GM20431 (cell line): Measurements from ENCODE around the gene CHP2.

Experiments
- in situ Hi-C: fragments of 300-500 bp; cut with MseI, MboI; formaldehyde crosslinking; loops from one replicate; pipeline ENCODE4 v1.15.0; 2020; ENCODE audit warnings: low sequenced_read_pairs; ENCODE audit not compliant: unreplicated experiment

The CHP2 gene

DNA sequence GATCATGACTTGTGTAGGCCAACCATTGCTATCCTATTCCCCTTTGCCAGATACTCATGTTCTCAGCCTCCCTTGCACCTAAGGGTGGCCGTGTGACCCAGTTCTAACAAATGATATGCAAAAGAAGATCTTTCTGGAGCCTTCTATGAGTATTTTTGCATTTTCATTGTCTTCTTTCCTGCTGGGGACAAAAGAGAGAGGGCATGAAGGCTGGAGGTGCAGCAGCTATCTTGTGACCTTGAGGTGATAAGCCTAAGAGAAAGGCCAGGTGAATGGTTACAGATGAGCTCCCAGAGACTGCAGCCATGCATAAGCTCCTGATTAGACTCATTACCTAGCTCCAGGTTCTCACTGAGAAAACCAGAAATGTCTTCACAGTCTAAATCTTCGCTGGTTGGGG, 42.1 kb downstream of the CHP2 start:
- in situ Hi-C loops = loop anchor here (25.0 kb wide), 1 partner anchor 465 kb away; the partner anchor contains the start of gene CACNG3

DNA sequence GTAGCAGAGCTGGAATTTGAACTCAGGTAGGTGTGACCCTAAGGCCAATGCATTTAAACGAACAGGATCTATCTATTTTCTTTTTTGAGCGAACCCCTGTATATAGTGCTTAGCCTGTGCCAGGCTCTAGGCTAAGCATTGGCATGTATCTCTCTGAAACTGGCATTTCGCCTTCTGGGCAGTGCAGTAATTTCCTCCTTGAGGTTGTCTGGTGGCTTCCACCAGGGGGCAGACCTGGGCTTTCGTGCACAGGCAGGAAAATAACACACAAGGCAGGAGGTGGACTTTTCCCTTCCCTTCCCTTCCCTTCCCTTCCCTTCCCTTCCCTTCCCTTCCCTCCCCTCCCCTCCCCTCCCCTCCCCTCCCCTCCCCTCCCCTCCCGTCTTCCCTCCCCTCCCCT, 46.6 kb downstream of the CHP2 start:
- in situ Hi-C loops = loop anchor here (10.0 to 25.0 kb wide), 2 partner anchors 213 to 711 kb away; no protein-coding TSS in a partner anchor

DNA sequence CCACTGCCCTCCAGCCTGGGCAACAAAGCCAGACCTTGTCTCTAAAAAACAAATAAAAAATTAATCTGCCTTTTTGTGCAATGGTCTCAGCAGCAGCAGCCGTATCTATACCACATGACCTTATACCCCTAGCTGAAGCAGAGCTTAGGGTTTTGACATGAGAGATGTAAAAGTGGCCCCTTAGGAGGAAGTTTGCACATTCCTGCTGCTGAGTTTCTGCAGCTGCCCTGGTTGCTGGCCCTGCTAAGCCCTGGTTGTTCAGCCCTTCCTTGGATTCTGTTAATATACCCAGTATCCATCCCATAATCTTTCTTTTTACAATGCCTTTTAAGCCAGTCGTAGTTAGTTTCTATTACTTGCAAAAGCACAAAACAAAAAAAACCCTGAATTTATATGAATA, 48.0 kb downstream of the CHP2 start:
- in situ Hi-C loops = loop anchor here (10.0 to 25.0 kb wide), 2 partner anchors 212 to 710 kb away; no protein-coding TSS in a partner anchor

DNA sequence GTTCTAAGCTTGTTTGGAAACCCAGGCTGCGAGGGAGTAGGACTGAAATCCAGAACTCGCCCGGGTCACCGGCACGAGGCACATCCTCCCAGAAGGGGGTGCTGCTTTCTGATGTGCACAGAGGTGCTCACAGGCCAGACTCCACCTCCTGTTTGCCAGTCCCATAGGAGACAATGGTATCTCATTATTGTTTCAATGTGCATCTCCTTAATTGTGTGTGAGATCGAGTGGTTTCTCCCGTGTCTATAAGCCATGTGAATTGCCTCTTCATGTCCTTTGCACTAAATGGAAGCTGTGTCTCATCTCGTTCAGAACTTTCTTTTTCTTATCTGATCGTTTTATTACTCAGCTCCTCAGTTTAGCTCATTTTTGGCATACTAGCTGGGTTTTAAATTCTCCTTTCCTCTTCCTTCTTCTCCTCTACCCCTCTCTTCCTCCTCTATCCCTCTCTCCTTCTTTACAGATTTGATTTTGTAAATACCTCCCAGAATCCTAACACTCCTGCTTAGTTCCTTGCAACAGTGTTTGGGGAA, 48.8 kb downstream of the CHP2 start:
- in situ Hi-C loops = loop anchor here (10.0 to 25.0 kb wide), 2 partner anchors 211 to 709 kb away; no protein-coding TSS in a partner anchor

DNA sequence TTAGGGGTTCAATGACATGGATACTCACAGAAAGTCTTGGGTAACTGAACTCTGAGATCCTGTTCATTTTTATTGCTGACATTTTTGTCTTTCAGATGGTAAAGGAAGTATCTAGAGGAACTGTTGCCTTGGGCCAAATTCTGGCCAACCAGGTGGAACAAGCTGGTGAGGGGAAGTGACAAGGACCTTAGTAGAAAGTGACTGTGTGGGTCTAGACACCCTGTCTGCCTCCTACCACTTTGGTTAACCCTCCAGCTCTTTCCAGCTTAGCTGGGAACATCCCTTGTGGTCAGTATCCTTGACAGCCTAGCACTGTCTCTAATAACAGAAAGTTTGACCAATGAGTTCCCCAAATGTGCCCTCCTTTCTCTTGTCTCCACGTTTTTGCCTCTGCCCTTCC, 52.2 kb downstream of the CHP2 start:
- in situ Hi-C loops = loop anchor here (10.0 to 25.0 kb wide), 2 partner anchors 208 to 705 kb away; no protein-coding TSS in a partner anchor
